Effector memory CD4-positive, alpha-beta T cell (primary cell): ENCODE data around the gene VEZF1.

ENCODE experiments used
- DNase-seq, 3 donors: peaks; one replicate each; pipeline ENCODE4 v3.0.0-alpha.2; 2020
- H3K27ac ChIP-seq: 2 replicates; pipeline ENCODE4 v1.7.0; 2013; ENCODE audit warnings: mild to moderate bottlenecking, low read length, moderate library complexity; ENCODE audit not compliant: insufficient read depth, poor library complexity, severe bottlenecking
- H3K27me3 ChIP-seq: replicated peaks from 2 replicates; pipeline ENCODE4 v1.7.0; 2013; ENCODE audit warnings: mild to moderate bottlenecking, low read length; ENCODE audit not compliant: insufficient read depth, control insufficient read depth, poor library complexity, severe bottlenecking
- H3K36me3 ChIP-seq: 2 replicates; pipeline ENCODE4 v1.7.0; 2013; ENCODE audit warnings: mild to moderate bottlenecking, low read length, moderate library complexity; ENCODE audit not compliant: control insufficient read depth, insufficient read depth
- H3K4me1 ChIP-seq: 2 replicates; pipeline ENCODE4 v1.7.0; 2013; ENCODE audit warnings: low read length, mild to moderate bottlenecking; ENCODE audit not compliant: control insufficient read depth, insufficient read depth, poor library complexity, severe bottlenecking
- H3K4me3 ChIP-seq: 2 replicates; pipeline ENCODE4 v1.7.0; 2013; ENCODE audit warnings: low read length, low read depth, mild to moderate bottlenecking; ENCODE audit not compliant: insufficient read depth, poor library complexity, severe bottlenecking
- H3K9me3 ChIP-seq: 2 replicates; pipeline ENCODE4 v1.7.0; 2013; ENCODE audit warnings: mild to moderate bottlenecking, low read length, moderate library complexity; ENCODE audit not compliant: control insufficient read depth

Gene VEZF1

DNA sequence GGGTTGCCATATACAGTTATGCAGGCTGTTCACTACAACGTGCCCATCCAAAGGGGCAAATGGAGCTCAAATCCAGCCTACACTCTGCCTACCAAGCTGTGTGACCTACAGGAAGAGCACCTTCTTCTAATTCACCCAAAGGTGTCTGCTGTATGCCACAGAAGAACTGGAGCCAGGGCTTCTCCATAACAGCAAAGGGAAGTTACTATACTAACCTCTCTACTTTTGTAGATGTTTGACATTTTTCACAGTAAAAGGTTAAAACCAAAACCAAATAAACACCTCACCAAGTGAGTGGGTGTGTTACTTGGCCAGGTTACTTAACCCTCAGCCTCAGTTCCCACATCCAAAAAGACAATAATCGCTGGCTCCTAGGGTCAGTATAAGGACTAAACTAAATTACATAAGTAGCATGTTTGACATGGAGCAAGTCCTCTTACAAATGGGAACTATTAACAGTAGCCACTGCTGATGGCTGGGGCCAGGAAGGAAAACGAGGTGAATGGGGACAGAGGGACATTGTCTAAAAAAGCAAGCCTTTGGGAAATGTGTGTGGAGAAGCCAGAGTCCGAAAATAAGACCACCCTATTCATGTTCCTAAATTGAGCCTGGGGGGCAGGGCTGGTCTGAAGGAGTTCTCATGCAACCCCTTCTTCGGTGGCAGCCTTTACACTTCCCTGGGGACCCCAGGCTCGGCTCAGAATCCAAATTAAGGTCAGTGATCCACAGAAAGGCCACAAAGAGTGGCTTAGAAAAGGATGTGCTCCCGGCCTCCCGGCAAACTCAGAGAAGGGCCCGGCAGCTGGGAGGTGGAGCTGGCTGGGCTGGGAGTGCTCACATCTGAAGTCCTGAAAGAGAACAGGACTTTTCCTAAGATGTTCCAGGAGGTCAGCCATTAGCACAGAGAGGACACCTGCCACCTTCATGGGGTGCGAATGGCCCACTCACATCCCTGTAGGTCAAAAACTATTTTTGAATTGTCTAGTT, 46.4 kb downstream of the VEZF1 start:
- no peak overlapping the region for H3K4me3 ChIP-seq
- no peak for DNase-seq
- no peak overlapping the region for H3K27ac ChIP-seq
- no peaks in the 10 kb centered on the region for H3K9me3 ChIP-seq
- no peaks in the 10 kb centered on the region for H3K36me3 ChIP-seq
- peaks cover under 1% of the 10 kb centered on the region for H3K4me1 ChIP-seq
- no peaks in the 10 kb centered on the region for H3K27me3 ChIP-seq

DNA sequence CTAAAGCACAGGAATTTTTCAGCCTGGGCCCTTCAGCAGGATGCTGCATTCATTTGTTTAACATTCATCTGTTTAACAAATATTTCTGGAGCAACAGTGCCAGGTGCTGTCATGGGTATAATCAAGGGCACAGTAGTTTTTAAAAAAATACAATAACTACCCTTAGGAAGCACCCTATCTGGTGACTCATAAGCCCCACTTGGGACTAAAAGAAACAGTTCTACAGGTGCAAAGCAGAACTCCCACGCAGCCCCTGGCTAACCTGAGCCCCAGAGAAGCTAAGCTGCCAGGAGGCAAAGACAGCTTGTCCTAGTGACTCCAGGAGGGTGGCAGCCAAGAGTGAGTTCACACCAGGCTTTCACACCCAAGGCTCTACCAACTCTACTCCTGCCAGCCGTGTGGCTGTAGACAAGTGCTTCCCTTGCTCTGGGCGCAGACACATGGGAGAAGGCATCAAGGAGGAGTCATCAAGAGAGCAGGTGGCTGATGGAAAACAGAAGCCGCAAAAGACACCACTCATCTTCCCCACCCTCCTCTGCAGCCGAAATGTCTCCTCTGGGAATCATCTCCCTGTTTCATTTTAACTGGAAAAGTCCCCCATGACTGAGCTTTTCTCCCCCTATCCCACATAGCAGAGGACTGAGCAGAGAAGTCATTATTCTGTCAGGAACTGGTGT, 47.3 kb downstream of the VEZF1 start:
- Histone ChIP-seq H3K9me3 (no peaks in the 10 kb centered on the region), H3K27me3 (no peaks in the 10 kb centered on the region), H3K4me3 (no peak overlapping the region), H3K4me1 (no peaks in the 10 kb centered on the region), H3K27ac (no peak overlapping the region), H3K36me3 (no peaks in the 10 kb centered on the region)
- no peak for DNase-seq

DNA sequence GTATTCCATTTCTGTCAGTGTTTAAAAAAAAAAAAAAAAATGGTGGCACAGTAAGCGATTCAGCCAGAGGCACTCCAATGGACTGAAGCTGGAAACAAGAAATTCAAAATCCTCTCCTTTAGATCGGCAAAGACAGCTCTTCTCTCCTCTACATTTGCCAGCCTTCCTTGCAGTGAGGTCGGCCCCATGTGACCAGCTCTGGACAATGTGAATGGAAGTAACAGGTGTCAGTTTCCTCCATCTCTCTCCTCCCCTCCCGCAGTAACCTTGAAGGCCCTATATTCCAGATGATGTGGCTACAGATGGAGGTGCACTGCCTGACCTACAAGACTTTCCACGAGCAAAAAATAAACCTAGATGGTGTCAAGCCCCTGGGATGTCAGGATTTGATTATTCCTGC, 47.8 kb downstream of the VEZF1 start:
- H3K4me3 ChIP-seq: no peak overlapping the region
- H3K36me3 ChIP-seq: no peaks in the 10 kb centered on the region
- H3K27ac ChIP-seq: no peak overlapping the region
- no peaks in the 10 kb centered on the region for H3K27me3 ChIP-seq
- no peaks in the 10 kb centered on the region for H3K4me1 ChIP-seq
- no peaks in the 10 kb centered on the region for H3K9me3 ChIP-seq
- DNase-seq: no peak

DNA sequence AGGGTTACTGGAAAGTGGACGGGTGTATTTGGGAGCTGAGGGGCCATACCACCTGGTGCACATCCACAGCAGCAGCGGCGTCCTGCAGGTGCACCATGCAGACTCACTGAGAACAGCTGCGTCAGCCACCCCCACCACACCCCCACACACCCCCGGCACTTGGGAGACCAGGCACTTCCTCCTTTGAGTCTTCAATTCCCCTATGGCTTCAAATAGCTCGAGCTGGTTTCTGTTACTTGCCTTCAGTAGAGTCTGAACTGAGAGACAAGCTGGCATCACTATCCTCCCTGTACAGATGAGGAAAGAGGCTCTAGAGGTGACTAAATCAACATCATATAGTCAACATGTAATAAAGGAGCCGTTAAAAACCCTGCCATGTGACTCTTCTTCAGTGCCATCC, 48.3 kb downstream of the VEZF1 start:
- Histone ChIP-seq H3K4me3 (no peak overlapping the region), H3K9me3 (no peaks in the 10 kb centered on the region), H3K36me3 (no peaks in the 10 kb centered on the region), H3K27me3 (no peaks in the 10 kb centered on the region), H3K27ac (no peak overlapping the region), H3K4me1 (no peaks in the 10 kb centered on the region)
- no peak for DNase-seq

DNA sequence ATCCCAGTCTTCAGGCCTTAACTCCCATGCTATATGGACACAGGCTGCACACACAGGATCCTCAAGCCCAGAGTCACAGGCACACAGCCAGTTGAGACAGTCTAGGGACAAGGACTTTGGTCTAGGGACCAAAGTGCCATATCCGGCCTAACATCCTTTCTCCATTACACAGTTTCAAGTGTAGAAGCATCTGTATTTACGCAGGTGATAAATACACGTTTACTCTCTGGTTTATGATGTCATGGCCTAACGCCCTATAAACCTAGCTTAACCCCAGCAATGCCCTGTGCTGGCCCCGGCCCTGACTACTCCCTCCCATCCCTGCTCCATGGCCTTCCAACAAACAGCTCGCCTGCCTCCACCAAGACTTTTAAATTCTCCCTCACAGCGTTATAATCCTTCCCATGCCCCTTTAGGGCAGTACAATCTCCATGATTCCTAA, 50.0 kb downstream of the VEZF1 start:
- no peak overlapping the region for H3K27ac ChIP-seq
- no peaks in the 10 kb centered on the region for H3K4me1 ChIP-seq
- H3K36me3 ChIP-seq: no peaks in the 10 kb centered on the region
- no peak for DNase-seq
- H3K27me3 ChIP-seq: no peaks in the 10 kb centered on the region
- no peak overlapping the region for H3K4me3 ChIP-seq
- H3K9me3 ChIP-seq: no peaks in the 10 kb centered on the region

DNA sequence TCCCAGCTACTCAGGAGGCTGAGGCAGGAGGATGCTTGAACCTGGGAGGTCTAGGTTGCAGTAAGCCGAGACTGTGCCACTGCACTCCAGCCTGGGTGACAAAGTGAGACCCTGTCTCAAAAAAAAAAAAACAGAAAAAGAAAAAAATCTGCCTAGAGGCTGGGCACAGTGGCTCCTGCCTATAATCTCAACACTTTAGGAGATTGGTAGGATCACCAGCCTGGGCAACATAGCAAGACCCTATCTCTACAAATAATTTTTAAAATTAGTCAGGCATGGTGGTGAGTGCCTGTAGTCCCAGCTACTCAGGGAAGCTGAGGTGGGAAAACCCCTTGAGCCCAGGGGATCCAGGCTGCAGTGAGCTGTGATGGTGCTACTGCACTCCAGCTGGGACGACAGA, 50.6 kb downstream of the VEZF1 start:
- Histone ChIP-seq H3K4me1 (no peaks in the 10 kb centered on the region), H3K36me3 (no peaks in the 10 kb centered on the region), H3K27me3 (no peaks in the 10 kb centered on the region), H3K9me3 (no peaks in the 10 kb centered on the region), H3K4me3 (no peak overlapping the region), H3K27ac (no peak overlapping the region)
- no peak for DNase-seq

DNA sequence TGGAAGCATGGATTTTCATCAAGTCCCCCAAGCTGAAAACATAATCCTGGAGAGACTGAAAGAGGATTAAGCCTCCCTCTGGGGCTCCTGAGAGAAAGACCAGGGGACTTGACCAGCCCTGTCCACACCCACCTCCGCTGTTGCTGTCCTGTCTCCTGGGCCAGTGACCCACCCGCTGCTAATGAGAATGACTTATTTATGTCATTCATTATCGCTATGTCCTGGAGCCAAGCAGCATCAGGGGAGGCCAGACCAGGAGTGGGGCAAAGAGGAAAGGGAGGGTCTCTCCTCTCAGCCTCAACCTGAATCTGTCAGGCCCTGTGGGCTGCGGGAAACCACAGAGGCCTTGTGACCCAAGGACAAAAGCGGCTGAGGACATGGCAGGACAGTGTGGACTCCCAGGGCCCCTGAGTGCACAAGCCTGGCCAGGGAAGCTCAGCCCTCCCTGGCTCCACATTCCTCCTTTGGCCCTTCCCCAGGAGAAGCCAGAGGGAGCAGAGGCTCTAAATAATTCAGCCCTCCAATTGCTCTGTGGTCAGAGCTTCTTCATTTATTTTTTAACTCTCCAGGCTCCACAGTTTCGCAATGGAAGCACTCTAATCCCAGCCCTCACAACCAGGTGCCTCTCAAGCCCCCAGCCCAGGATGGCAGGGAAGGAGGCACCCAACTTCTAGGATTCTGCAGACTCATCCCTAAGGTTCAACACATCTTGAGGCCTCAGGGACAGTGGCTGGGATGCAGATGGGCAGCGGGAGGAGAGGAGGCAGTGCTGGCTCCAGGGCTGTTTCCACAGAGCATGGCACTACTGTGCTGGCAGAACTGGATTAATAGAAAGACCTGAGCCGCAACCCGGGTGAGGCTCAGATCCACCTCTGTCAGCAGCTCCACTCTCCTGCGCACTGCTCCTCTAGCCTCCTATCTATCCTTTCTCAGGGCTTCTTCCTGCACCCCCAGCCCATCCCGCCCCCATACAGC, 51.9 kb downstream of the VEZF1 start:
- Histone ChIP-seq H3K36me3 (no peaks in the 10 kb centered on the region), H3K4me3 (no peak overlapping the region), H3K27me3 (no peaks in the 10 kb centered on the region), H3K27ac (no peak overlapping the region), H3K9me3 (no peaks in the 10 kb centered on the region), H3K4me1 (no peaks in the 10 kb centered on the region)
- DNase-seq: no peak

DNA sequence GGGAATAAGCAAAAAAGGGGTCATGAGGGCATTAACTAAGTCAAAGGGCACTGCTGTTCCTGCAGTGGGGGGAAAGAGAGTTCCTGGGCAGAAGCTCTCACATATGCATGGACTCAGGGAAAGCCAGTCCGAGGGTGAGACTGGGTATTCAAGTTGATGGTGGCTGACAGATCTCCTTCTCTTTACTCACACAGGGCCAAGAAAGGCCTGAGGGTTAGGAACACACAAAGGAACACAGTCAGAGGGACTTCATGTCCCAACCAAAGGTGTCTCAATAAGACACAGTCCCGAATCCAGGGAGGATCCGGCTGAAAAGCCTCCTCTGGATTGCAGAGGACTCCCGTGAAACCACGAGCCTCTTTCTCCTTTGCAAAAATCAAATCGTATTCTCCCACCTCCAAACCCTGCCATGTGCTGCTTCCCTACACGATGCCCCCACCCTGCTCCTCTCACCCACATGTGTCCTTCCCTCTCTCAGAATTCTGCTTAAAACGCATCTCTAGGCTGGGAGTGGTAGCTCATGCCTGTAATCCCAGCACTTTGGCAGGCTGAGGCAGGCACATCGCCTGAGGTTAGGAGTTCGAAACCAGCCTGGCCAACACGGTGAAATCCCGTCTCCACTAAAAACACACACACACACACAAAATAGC, 56.4 kb downstream of the VEZF1 start:
- no peak for DNase-seq
- Histone ChIP-seq H3K36me3 (no peaks in the 10 kb centered on the region), H3K4me3 (no peak overlapping the region), H3K27me3 (no peaks in the 10 kb centered on the region), H3K27ac (no peak overlapping the region), H3K9me3 (no peaks in the 10 kb centered on the region), H3K4me1 (no peaks in the 10 kb centered on the region)

DNA sequence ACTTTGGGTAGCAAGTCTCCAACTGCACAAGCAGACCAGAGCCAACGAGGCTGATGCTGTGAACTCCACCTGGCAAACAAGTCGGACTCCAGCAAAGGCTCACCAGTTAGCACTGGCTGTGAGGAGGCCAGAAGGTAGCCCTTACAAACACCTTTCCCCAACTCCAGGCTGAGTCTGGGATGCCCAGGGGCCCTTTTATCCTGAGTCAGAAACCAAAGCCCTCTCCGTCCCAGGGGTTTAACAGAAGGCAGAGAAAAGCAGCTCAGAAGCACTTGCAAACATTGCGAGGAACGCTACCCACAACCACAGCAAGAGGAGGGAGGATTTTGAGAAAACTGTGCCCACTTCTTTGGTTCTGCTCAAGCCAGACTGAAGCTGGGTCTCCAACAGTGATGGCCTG, 57.8 kb downstream of the VEZF1 start:
- Histone ChIP-seq H3K27me3 (no peaks in the 10 kb centered on the region), H3K4me3 (no peak overlapping the region), H3K4me1 (no peaks in the 10 kb centered on the region), H3K9me3 (no peaks in the 10 kb centered on the region), H3K27ac (no peak overlapping the region), H3K36me3 (no peaks in the 10 kb centered on the region)
- DNase-seq: no peak
